A549 (cell line): Measurements from ENCODE around the gene HIVEP3.

Source experiments
- CBX2 ChIP-seq: fragments of 200-600 bp; sonication (generic); IDR thresholded peaks from 2 replicates; pipeline ENCODE4 v1.6.1; 2016; ENCODE audit warnings: low read depth, mild to moderate bottlenecking, borderline replicate concordance
- JUNB ChIP-seq: fragments of >200 bp; sonication (Bioruptor Twin); formaldehyde crosslinking; IDR thresholded peaks from 2 replicates; pipeline ENCODE4 v1.6.1; 2016
- POLR2AphosphoS2 ChIP-seq: conservative IDR thresholded peaks from 2 replicates; pipeline ENCODE4 v1.6.1; 2012; ENCODE audit warnings: low read length, improper control_type of control experiment, inconsistent platforms
- RAD21 ChIP-seq, 2 experiments: fragments of >200 bp in 1 of 2; sonication (Bioruptor Twin) in 1 of 2; formaldehyde crosslinking in 1 of 2; IDR thresholded peaks in 1 of 2; conservative IDR thresholded peaks in 1 of 2; 2 replicates in 1 of 2; 3 replicates in 1 of 2; pipeline ENCODE4 v1.6.1; 2012 to 2018; ENCODE audit warnings: inconsistent platforms in 1 of 2
- TFCP2L1 ChIP-seq: fragments of 250-450 bp; sonication (Bioruptor Pico); IDR thresholded peaks from 2 replicates; pipeline ENCODE4 v1.5.0; 2021; ENCODE audit warnings: mild to moderate bottlenecking
- TF ChIP-seq, protein P1 (sequence below): fragments of >200 bp; sonication (Bioruptor Twin); formaldehyde crosslinking; IDR thresholded peaks from 3 replicates; pipeline ENCODE4 v1.5.1; 2016
- TF ChIP-seq, protein P2 (sequence below): fragments of 150-350 bp; IDR thresholded peaks from 2 replicates; pipeline ENCODE4 v1.6.1; 2014; ENCODE audit warnings: low read depth, mild to moderate bottlenecking, low read length

GRCh38 chr1:41852091-41852490 is 66.6 kb downstream of the HIVEP3 start:
- TF ChIP-seq CBX2 (no peak), TFCP2L1 (CRISPR knock-in tag) (no peak), JUNB (no peak), RAD21 (conservative IDR thresholded peaks at IDR 0.05 in 1 of 2, IDR thresholded peaks at IDR 0.05 in 1 of 2) (no peak), POLR2AphosphoS2 (no peak)
- TF ChIP-seq, protein P1, sequence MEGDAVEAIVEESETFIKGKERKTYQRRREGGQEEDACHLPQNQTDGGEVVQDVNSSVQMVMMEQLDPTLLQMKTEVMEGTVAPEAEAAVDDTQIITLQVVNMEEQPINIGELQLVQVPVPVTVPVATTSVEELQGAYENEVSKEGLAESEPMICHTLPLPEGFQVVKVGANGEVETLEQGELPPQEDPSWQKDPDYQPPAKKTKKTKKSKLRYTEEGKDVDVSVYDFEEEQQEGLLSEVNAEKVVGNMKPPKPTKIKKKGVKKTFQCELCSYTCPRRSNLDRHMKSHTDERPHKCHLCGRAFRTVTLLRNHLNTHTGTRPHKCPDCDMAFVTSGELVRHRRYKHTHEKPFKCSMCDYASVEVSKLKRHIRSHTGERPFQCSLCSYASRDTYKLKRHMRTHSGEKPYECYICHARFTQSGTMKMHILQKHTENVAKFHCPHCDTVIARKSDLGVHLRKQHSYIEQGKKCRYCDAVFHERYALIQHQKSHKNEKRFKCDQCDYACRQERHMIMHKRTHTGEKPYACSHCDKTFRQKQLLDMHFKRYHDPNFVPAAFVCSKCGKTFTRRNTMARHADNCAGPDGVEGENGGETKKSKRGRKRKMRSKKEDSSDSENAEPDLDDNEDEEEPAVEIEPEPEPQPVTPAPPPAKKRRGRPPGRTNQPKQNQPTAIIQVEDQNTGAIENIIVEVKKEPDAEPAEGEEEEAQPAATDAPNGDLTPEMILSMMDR: no peak
- TF ChIP-seq, protein P2, sequence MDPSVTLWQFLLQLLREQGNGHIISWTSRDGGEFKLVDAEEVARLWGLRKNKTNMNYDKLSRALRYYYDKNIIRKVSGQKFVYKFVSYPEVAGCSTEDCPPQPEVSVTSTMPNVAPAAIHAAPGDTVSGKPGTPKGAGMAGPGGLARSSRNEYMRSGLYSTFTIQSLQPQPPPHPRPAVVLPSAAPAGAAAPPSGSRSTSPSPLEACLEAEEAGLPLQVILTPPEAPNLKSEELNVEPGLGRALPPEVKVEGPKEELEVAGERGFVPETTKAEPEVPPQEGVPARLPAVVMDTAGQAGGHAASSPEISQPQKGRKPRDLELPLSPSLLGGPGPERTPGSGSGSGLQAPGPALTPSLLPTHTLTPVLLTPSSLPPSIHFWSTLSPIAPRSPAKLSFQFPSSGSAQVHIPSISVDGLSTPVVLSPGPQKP: no peak
